Renal cortical epithelial cell (primary cell): Measurements from ENCODE around the gene MKI67. TPM values are rescaled to one million over a fixed set of nuclear protein-coding genes. Genes with fewer than 3 reads are reported as not detected.

ENCODE experiments used
- DNase-seq: peaks from one replicate; pipeline ENCODE4 v3.0.0-alpha.2; 2011; ENCODE audit warnings: low read depth
- total RNA-seq: library from RNA; depleted of rRNA; stranded (reverse); fragments of >200 nt; gene quantifications from 2 replicates; pipeline ENCODE4 v1.2.3, GENCODE V29; 2014

MKI67 gene
- total RNA-seq, 1 donor from 2014 or later, result 0.75 TPM

DNA sequence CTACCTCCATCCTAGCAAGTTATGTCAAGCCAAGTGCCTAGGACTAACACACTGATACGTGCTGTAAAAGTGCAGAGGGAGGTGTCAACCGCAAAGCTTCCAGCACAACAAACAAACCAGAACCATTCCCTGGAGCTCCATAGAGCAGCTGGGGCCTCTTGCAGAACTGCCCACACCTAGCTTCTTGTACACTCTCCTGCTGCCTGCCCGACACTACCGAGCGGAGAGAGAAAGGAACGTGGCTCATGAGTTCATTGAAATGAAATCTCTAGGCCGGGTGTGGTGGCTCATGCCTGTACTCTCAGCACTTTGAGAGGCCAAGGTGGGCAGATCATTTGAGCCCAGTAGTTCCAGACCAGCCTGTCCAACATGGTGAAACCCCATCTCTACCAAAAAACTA lies 73.5 kb downstream of the MKI67 start:
- no peak for DNase-seq

DNA sequence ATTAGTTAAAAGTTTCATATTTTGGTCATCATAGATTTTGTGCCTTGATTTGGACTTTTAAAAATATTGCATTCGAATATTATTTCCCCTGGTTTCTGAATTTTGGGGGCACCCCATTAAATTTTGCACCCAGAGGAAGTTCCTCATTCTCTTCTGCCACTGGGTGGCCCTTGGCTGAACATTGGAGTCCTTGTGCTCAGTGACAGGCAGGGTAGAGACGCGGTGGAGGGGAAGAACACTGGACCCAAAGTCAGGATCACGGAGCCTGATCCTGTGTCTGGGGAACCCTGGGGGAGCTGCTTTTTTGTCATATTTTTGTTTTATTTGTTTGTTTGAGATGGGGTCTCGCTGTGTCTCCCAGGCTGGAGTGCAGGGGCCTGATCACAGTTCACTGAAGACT lies 74.7 kb downstream of the MKI67 start:
- DNase-seq, result no peak

DNA sequence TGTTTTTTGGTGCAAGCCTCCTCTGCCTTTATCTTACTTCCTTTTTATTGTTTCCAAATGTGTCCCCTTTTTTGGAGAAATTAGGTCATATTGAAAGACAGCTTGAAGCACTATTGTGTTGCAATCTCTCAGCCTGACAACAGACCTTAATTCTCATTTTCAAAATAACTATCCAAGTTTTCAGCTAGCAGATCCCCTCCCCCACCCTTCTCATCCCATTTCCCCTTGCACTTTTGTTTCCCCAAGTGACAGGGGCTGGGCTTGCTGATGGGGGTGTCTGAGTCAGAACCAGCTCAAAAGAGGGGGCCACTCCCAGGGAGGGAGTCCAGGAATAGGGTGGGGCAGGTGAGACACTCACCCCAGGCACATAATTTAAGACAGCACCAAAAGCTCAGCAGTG lies 75.3 kb downstream of the MKI67 start:
- no peak for DNase-seq

DNA sequence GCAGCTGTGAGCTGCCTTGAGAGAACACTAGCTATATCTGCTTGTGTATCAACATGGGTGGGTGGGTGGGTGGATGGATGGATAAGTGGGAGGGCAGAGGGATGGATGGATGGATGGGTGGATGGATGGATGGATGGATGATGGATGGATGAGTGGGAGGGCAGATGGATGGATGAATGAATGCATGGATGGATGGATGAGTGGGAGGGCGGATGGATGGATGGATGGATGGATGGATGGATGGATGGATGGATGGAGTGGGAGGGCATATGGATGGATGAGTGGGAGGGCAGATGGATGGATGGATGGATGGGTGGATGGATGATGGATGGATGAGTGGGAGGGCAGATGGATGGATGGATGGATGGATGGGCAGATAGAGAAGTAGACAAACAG lies 76.1 kb downstream of the MKI67 start:
- DNase-seq, result no peak

DNA sequence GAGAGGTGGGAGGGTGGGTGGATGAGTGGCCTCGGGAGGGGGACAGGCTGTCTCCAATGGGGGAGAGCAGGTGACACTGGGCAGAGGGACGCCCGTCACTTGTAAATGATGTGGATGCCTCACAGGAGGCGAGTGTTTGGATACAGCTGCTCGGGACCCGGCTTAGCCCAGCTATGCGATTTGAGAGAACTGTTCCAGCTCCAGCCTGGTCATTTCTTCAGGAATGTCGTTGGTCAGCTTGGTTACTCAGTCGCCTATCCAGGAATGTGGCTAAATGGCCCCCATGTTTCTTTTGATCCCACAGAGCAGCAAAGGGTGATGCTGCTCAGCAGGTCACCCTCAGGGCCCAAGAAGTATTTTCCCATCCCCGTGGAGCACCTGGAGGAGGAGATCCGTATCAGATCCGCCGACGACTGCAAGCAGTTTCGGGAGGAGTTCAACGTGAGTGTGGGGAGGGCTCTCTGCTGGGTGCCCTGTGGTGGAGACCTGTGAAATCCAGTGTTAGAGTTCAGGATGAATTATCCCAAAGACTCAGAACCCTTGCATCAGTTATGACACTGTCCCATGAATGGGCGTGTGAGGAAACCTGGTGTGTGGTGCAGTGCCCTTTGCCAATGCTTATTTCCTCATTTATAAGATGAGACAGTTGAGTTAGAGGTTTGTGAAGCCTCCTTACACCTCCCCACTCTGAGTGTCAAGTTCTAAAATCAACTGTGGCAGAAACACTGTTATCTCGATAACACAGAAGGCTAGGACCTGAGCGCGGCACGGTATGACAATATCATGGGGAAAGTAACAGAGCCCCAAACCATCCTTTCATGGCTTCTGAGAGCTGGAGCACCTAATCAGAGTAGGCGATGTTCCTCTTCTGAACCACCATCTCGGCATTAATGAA lies 76.8 kb downstream of the MKI67 start:
- DNase-seq, result no peak

DNA sequence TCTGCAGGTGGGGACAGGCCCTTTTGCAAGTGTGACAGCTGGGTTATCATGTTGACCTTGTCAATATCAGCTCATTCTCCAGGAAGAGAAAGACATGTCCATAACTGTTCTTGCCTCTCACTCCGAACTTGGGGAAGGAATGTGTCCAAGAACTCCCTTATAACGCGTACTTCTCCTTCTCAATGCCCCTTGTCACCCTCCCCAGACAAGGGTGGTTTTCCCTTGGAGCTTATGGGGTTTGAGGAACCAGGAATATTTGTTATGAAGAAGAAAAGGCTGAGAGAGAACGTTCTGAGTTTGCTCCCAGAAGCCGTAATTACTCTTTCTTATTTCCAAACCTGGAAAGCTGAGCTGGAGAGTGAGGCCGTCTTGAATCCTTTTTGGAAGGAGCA lies 77.4 kb downstream of the MKI67 start:
- DNase-seq, result no peak

DNA sequence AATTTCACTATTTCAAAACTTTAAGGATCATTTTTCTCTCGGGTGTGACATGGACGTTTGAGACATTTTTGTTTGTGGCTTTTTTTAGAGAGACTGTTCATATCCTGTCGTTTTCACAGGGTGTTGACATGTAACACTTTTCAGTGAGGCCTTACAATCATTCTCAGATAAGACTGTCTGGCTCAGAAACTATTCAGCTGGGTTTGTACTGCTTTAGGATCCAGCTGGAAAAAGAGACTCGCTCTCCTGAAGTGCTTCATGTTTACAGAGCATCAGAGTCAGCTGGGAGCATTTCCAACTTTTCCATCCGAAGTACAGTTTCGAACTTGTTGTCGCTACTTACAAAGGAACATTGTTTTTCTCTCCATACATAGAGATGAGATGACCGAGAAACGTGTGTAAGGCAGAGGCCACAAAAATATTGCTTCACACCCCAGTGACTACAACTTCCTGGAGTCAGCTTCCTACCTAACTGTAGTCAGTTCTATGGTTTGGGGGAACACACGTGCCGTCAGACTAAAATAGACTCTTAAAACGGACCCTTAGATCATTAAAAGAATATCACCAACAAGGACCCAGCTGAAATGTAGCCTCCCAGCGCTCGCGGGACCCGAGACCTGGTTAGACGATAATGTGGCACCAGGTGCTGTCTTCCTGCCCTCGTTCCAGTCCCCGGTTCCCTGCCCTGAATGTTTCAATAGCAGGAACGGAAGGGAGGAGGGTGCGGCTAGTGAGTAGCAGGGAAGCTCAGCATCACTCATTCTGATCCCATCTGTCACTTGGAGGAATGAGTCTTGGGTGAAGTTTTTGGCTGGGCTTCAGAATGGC lies 78.0 kb downstream of the MKI67 start:
- DNase-seq, result peak; percentile 58

DNA sequence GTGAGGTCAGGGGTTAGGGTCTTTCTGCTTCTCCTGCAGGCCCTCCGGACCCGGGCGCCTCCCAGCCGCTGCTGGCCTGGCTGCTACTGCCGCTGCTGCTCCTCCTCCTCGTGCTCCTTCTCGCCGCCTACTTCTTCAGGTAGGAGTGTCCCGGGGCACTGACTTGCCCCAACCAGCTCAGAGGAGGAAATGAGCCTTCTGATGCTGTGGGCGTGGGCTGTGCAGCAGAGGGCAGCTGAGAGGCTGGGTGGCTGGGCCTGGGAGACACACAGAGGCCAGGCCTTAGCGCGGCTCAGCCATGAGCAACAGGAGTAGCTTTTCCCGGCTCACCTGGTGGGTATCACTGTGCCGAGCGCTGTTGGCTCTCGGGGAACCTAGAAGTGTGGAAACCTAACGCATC lies 78.9 kb downstream of the MKI67 start:
- peak; percentile 89 for DNase-seq

DNA sequence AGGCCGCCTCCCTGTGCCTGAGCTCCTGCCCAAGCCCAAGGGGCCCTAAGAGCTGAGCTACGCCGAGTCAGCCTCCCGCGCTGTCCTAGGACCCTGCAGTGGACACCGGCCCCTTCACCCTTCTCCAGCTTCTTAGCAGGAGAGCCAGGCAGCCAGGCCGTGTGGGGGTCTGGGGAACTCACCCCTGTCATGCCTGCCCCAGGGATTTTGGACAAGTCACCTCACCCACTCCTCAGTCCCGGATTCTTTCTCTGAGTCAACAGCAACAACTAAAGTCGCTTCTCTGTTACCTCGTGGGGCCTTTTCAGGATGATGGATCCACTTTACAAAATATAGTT lies 79.3 kb downstream of the MKI67 start:
- DNase-seq, result no peak

Other genes with a start within 250 kb of the MKI67 start
- gene CLRN3, start 233.5 kb downstream of the MKI67 start, total RNA-seq, result 0.65 TPM in 1 of 2 replicates, not detected in the other
- gene PTPRE, start 219.3 kb downstream of the MKI67 start, total RNA-seq, result 9.9 and 19.6 TPM in 2 replicates